Occipital lobe (tissue), 2 donors: ENCODE data around the gene ORAI3. TPM values are rescaled to one million over a fixed set of nuclear protein-coding genes. Genes with fewer than 3 reads are reported as not detected.

Experiments used
- DNase-seq: peaks from one replicate; lab custom pipeline; 2025; lab: John Stamatoyannopoulos, UW
- total RNA-seq: library from RNA; depleted of rRNA; stranded (reverse); fragments of >200 nt; gene quantifications from one replicate; pipeline ENCODE4 v1.2.3, GENCODE V29; 2014

ORAI3 gene
- total RNA-seq, 1 donor from 2014 or later = 5.5 TPM

DNA sequence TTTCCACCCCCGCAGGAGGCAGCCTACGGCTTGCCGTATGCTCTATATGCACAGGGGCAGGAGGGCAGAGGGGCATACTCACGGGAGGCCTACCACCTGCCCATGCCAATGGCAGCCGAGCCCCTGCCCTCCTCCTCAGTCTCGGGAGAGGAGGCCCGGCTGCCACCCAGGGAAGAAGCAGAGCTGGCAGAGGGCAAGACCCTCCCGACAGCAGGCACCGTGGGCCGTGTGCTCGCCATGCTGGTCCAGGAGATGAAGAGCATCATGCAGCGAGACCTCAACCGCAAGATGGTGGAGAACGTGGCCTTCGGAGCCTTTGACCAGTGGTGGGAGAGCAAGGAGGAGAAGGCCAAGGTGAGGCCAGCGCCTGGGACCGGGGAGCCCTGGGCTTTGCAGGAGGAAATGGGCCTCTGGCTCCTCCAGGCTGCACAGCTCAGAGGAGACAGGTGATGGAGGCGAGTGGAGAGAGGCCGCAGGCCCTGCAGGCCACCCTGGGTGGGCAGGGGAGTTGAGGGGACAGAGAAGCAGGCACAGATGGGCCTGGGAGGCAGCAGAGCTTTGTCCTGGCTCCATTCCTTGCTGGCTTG lies 17.3 kb downstream of the ORAI3 start:
- DNase-seq = no peak

DNA sequence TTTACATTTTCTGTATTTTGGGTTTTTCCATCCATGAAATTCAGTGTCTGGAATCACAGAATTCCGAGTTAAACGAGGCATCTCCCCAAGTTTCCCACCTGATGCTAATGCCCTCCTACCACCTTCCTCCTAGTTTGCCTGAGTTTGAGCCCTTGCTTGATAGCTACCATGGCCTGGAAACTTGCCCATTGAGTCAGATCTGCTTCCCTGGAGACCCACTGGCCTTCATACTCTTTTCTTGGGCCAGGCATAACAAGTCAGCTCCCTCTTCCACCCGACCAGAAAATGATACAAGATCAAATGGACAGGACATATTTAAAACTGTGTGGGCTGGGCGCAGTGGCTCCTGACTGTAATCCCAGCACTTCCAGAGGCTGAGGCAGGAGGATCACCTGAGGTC lies 18.9 kb downstream of the ORAI3 start:
- DNase-seq = no peak

GRCh38 chr16:30969246-30969842 lies 20.5 kb downstream of the ORAI3 start:
- no peak for DNase-seq

GRCh38 chr16:30971298-30971697 lies 22.4 kb downstream of the ORAI3 start:
- no peak for DNase-seq

- DNase-seq = no peak
These were observed 24.0 kb downstream of the ORAI3 start for GRCh38 chr16:30972872-30973271.

DNA sequence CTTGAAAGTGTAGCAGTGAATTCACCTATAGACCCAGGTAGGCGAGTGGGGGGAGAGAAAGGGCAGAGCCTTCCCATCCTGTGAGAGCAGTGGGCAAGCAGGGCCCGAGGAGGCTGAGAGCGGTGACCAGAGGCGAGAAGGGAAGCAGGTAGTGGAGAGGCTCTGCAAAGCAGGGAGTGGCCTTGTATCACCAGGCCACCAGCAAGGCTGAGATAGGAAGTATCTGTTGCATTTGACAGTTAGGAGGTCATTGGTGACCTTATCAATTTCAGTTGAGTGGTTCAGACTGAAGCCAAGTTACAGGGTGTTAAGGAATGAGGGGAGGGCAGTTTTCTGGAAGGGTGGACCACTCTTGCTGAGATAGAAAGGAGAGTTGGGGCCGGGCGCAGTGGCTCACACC lies 25.5 kb downstream of the ORAI3 start:
- DNase-seq = no peak

DNA sequence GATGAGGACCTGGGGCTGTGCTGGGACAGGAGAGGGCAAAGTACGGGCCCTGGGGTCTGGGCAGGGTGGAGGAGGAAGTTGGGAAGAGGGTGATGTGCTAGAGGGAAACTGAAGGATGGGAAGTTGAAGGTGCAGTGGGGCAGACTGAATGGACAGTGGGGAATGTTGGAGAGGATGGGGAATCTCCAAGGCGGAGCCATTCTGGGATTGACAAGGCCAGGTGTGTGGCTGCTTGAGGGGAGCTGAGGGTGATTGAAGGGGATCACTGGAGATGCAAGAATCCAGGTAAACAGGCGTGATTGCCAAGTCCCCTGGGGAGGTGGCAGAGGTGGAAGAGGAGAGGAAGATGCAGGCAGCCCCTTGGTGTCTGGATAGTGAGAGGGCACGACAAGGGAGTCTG lies 27.6 kb downstream of the ORAI3 start:
- DNase-seq = no peak

DNA sequence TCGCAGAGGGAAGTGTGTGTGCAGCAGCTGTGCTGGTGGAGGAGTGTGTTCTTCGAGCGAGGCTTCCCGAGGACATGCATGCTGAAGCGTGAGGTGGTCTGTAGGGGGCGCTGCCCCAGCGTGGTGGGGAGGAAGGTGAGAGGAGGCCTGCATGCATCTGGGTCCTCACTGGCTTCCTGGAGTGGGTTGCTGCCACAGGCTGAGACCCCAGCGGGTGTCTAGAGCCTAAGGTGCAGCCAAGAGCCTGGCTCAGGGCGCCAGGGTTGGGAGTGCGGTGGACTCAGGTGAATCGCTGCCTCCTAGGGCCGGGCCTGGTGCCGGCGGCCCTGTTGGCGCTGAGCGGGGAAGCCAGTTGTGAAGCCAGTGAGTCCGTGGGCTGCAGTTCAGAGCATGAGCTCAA lies 28.6 kb downstream of the ORAI3 start:
- DNase-seq = no peak

GRCh38 chr16:30979170-30980022 lies 30.5 kb downstream of the ORAI3 start:
- DNase-seq = no peak

DNA sequence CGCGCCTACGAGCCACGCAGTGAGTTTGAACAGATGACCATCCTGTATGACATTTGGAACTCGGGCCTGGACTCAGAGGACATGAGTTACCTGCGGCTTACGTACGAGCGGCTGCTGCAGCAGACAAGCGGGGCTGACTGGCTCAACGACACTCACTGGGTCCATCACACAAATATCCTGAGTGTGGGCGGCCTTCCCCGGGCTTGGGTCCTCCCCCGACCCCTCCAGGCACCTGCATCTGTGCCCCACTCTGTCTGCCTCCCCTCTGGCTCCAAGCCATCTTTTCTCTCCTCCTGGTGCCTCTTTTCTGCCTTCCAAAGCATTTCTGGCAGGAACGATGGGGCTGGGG lies 31.1 kb downstream of the ORAI3 start:
- no peak for DNase-seq

GRCh38 chr16:30980434-30980833 lies 31.6 kb downstream of the ORAI3 start:
- DNase-seq = no peak

DNA sequence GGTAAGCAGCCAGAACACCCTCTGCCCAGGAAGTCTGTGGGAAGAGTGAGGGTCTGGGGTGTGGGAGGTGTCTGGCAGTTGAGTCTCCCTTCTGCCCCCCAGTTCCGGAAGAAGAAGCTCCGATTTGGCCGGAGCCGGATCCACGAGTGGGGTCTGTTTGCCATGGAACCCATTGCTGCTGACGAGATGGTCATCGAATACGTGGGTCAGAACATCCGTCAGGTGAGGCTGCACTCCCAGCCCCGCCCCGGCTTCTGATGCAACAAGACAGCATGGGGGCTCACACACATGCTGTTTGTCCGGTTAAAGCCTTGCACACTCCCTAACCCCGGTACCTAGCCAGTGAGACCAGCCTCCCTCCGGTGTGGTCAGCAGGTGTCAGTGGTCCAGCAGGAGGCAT lies 32.1 kb downstream of the ORAI3 start:
- DNase-seq = no peak

- DNase-seq = no peak
These were observed 33.9 kb downstream of the ORAI3 start for GRCh38 chr16:30982548-30983288.

GRCh38 chr16:30983289-30983889 lies 34.5 kb downstream of the ORAI3 start:
- DNase-seq = no peak

GRCh38 chr16:30983898-30984610 lies 35.2 kb downstream of the ORAI3 start:
- DNase-seq = no peak

- peak; percentile 64 for DNase-seq
These were observed 36.0 kb downstream of the ORAI3 start, which contains the start of gene HSD3B7 for GRCh38 chr16:30984669-30985400. Gene HSD3B7 (plus strand): TSS chr16:30985207. CDS start chr16:30985659, 452 bp downstream.

DNA sequence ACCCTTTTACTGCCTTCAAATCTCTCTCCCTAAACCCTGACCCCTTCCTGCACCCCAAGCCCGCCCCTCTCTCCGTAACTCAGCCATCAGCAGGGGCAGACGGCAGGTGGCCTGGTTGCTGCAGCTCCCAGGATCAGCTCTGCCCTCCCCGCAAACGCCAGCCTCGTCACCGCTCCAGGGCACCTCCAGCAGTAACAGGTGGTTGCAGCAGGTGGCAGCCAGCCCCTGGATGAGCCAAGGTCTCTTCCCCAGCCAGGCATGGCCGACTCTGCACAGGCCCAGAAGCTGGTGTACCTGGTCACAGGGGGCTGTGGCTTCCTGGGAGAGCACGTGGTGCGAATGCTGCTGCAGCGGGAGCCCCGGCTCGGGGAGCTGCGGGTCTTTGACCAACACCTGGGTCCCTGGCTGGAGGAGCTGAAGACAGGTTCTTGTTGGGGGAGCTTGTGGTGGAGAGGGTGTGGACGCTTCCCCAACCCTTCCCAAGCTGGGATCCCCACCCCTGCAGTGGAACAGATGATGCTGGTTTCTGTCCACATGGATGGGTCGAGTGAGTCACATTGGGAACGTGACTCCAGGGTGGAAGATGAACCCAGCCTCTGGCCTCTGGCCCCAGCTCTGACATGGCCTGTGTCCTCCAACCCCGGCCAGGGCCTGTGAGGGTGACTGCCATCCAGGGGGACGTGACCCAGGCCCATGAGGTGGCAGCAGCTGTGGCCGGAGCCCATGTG lies 36.7 kb downstream of the ORAI3 start:
- no peak for DNase-seq

DNA sequence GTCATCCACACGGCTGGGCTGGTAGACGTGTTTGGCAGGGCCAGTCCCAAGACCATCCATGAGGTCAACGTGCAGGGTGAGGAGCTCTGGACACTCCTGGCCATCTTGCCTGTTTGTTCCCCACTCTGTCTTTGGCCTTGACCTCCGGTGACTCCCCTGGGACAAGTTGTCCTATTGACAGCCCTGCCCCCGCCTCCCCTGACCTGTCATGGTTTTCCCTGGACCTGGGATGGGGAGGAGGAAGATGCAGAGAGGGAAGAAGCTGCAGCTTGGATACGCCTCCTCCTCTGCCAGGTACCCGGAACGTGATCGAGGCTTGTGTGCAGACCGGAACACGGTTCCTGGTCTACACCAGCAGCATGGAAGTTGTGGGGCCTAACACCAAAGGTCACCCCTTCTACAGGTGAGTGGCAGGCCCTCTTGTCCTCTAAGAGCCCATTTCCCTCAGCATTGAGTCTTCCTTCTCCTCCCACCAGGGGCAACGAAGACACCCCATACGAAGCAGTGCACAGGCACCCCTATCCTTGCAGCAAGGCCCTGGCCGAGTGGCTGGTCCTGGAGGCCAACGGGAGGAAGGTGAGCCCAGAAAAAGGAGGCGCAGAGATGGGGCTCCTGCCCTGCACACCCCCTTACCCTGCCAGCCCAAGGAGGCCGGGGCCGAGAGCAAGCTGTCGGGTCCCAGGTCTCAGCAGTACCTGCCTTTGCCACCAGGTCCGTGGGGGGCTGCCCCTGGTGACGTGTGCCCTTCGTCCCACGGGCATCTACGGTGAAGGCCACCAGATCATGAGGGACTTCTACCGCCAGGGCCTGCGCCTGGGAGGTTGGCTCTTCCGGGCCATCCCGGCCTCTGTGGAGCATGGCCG lies 37.5 kb downstream of the ORAI3 start:
- no peak for DNase-seq
